Urothelium cell line (cell line): ENCODE measurements around the gene RASGRF2.

Source experiments
- DNase-seq: peaks from one replicate; pipeline ENCODE4 v3.0.0; 2011; ENCODE audit warnings: low spot score, mixed read lengths
- FAIRE-seq: peaks from 2 replicates; lab custom pipeline; 2011; peaks lifted over from hg19 to GRCh38; lab: Jason Lieb, UNC

Gene RASGRF2

DNA sequence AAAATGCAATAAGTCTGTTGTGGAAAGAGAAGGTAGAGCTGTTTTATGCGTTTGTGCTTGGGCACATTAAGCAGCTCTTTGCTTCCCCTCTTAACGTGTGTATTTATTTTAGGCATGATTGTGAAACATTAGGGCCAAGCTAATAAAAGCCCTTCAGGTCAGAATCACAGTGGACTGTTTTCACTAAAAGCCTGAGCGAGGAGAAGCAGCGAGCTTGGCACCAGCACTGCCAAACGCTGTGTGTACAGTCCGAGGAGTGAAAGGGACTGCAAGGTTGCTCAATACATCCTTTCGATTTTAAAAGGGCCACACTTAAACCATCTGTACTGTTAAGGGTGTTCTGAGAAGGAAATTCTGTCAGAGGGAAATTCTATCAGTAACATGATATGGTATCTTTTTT lies 165.8 kb downstream of the RASGRF2 start:
- DNase-seq (no peak), FAIRE-seq (no peak)

DNA sequence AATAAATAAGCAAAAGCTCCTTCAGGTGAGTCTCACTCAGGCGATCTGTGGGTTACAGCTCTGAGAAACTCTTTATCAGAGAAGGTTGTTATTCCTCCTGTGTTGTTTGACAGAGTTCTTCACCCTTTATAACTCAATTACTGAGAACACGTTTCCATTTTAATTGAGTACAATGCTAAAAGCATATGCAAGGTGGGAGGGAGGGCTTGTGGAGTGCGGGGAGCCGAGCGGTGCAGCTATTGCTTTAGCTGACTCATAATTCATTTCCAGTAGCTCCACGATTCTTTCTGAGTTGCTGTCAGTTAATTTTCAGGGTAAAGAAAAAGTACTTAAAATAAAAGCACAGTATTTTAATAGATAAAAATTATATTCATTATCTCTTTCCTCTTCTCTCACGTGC lies 168.3 kb downstream of the RASGRF2 start:
- no peak for FAIRE-seq
- no peak for DNase-seq

DNA sequence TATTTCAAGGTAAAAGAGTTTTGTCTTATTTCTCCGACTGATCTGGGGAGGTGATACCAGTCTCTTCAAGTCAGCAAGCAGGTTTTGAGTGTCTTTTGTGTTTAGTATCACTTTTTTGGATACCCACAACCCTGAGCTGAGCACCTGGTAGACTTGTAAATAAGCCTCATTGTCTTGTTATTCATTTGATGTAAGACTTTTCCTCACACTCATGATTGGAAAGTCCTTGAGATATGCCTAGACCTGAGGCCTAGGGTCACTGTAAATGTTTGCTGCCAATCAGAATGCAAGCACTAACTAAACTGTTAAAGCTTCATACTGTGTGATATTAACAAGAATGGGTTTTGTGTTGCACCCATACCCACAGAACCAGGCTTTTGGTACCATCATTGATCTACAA lies 172.2 kb downstream of the RASGRF2 start:
- DNase-seq (no peak), FAIRE-seq (no peak)

GRCh38 chr5:81134066-81134465 lies 173.9 kb downstream of the RASGRF2 start:
- DNase-seq (no peak), FAIRE-seq (no peak)

DNA sequence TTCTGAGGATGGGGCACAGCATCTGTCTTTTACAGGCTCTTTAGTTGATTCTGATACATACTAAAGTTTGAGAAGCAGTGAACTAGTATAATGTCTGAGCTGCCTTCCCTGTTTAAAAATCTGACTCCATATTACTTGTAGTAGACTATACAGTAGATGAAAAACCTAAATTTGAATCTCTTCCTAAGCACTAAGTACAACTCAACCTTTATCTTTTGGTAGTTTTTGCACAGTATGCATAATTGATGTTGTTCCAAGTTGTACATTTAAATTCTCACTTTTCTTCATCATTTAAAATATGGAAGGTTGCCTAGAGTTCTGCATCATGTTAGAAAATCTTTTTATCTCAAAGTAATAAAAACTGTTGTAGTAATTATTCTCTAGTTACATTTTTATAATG lies 174.4 kb downstream of the RASGRF2 start:
- no peak for DNase-seq

GRCh38 chr5:81136557-81136956 lies 176.4 kb downstream of the RASGRF2 start:
- DNase-seq (no peak), FAIRE-seq (no peak)

More for the DNA sequence above, 174.4 kb downstream of the RASGRF2 start:
- FAIRE-seq = no peak

DNA sequence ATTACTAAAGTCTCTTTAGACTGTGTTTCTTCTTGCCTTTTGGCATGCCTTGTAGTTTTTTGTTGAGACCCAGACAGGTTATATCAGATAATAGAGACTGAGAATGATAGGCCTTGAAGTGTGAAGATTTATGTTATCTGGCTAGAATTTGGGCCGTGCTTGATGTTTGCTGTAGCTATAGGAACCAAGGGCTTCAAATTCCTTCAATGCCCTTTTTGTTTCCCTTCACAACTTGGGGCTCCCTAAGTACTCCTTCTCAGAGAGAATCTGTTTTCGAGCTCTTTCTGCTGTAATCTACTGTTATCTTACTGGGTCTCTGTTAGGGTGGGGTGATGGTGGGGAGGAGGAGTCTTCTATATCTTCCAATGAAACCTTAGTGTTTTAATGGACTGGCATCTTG lies 177.7 kb downstream of the RASGRF2 start:
- no peak for FAIRE-seq
- DNase-seq = no peak

DNA sequence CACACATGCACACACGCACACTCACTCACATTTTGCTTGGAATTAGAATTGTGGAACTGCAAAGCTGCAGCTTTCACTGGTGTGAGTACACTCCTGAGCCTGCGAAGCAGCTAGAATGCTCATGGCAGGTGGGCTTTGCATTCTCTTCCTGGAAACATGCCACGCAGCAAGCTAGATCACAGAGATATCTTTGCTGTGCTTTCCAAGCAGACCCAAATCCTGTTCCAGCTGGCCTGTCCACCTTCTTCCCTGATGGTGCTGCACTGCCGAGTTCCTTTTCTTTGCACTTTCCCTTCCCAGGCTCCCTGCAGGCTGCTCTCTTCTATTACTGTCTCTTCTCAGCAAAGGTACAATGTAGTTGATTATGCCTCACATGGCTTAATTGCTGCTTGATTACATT lies 180.3 kb downstream of the RASGRF2 start:
- DNase-seq (no peak), FAIRE-seq (no peak)

DNA sequence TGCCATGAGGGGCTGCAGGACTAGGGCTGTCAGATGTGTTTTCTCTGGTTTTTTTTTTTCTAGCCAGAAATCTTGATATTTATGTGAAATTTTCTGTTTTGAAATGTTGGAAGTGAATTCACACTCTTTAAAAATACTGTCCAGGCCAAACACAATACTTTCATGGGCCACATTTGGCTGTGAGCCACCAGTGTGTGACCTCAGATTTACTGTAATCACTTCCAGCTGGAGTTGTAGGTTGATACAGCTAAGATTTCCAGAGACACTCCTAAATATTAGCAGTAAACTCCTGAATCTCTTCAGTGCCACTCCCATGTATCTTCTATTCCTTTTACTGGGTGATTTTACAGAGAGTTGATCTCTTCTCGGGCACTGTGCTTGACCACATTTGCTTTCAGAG lies 180.8 kb downstream of the RASGRF2 start:
- DNase-seq = no peak
- no peak for FAIRE-seq

- FAIRE-seq (no peak), DNase-seq (no peak)
Observed at GRCh38 chr5:81142108-81142507, 181.9 kb downstream of the RASGRF2 start.

- FAIRE-seq (no peak), DNase-seq (no peak)
Observed at GRCh38 chr5:81145329-81145935, 185.3 kb downstream of the RASGRF2 start.

DNA sequence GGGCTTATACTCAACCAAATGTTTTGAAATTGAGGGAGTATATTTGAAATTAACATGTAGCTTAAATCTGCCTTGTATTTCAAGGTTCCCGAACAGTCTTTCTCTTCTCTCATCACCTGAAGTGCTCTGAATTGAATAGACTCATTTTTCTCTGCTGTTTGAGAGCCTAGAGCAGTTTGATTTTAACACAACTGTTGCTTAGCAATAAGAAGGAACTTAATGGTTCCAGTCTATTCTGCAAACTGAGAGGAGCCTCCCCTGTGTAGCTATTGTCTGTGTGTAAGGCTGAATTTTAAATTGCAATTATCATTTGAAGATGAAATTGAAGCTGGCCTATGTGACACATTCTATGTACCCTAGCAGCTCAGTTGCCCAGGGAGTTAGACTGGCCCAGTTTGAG lies 185.9 kb downstream of the RASGRF2 start:
- no peak for DNase-seq
- FAIRE-seq = no peak

- DNase-seq (no peak), FAIRE-seq (no peak)
Observed at GRCh38 chr5:81147011-81147885, 187.1 kb downstream of the RASGRF2 start.

DNA sequence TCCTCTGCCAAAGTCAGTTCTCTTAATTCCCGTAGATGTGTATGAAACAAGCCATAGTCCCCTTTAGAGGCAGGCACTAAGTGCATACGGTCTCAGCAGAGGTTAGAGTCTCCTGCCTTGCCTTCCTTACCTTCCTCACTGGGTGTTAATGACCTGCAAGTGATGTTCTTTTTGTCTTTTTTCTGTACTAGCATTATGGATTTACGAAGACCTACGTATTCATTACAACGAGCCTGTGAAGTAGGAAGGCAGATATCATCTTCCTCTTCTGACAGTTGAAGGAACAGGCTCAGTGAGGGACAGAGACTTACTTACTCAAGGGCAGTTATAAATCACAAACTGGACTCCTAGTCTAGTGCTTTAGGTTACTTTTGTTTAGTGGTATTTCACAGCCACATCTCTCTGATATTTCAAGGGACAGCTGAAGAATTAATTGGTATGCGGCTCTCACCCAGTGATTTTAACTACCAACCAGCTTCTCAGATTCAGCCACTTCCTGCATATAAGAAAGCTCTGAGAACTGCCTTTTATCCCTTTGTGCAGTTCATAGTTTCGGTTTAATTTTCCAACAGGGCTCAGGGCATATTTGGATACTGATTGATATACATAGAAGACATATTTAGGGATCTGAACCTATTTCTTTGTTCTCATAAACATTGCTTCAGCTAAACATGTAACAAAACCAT lies 187.9 kb downstream of the RASGRF2 start:
- FAIRE-seq (no peak), DNase-seq (no peak)

DNA sequence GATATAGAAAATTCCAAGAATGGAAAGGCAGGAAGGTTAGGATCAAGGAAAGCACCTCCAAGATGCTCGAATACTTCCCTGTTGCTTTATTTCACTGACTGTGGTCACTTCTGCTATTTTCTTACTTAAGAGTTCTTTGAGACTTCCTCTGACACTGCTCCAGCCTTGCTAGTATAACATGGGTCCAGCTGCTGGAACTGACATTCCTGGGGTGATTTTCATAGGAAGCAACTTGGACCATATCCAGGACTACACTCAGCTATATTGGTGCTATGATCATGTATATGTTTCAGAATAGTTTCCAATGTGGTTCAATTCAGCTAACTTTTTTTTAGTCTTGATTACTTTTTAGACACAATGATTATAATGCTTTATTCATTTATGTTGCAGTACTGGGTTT lies 191.4 kb downstream of the RASGRF2 start:
- FAIRE-seq (no peak), DNase-seq (no peak)

DNA sequence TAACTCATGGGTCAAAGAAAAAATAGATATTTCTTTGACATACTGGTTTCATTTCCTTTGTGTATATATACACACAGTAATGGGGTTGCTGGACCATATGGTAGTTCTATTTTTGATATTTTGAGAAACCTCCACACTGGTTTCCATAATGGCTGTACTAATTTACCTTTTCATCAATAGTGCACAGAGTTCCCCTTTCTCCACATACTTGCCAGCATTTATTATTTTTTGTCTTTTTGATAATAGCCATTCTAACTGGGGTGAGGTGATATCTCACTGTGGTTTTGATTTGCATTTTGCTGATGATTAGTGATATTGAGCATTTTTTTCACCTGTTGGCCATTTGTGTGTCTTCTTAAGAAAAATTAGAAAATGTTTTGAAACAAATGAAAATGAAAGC lies 194.6 kb downstream of the RASGRF2 start:
- FAIRE-seq (no peak), DNase-seq (no peak)

DNA sequence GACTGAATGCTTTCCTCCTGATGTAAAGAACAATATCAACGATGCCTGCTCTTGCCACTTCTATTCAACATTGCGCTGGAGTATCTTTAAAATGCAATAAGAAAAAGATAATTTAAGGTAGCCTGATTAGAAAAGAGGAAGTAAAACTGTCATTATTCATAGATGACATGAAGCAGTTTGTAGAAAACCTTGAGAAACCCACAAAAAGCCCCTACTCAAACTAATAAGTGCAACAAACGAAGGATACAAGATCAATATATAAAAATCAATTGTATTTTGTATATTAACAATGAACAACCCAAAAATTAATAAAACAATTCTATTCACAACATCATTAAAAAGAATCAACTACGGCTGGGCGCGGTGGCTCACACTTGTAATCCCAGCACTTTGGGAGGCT lies 196.6 kb downstream of the RASGRF2 start:
- no peak for FAIRE-seq

GRCh38 chr5:81161012-81161601 lies 200.9 kb downstream of the RASGRF2 start:
- DNase-seq = no peak
- no peak for FAIRE-seq

More for the DNA sequence above, 196.6 kb downstream of the RASGRF2 start:
- DNase-seq = no peak

- no peak for DNase-seq
- FAIRE-seq = no peak
Observed at GRCh38 chr5:81162501-81162900, 202.3 kb downstream of the RASGRF2 start.

DNA sequence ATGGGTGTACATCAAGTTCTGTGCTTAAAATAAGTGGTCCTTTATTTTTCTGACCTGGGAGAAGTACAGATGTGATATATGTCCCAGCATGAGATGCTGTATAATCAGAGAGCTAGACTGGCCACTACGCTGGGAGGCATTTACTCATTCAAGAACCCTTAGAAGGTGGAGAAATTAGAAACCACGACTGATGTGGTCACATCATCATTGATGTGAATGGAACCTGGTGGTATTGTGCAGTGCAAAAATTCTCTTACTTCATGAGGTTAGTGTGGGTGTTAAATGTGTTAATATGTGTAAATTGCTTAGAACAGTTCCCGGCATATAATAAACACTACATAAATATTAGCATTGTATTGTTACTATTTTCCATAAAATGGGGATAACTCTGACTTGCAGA lies 203.5 kb downstream of the RASGRF2 start:
- FAIRE-seq (no peak), DNase-seq (no peak)

- FAIRE-seq (no peak), DNase-seq (no peak)
Observed at GRCh38 chr5:81164476-81164875, 204.3 kb downstream of the RASGRF2 start.
